Measurements from ENCODE around the gene DMRT1.

DNA sequence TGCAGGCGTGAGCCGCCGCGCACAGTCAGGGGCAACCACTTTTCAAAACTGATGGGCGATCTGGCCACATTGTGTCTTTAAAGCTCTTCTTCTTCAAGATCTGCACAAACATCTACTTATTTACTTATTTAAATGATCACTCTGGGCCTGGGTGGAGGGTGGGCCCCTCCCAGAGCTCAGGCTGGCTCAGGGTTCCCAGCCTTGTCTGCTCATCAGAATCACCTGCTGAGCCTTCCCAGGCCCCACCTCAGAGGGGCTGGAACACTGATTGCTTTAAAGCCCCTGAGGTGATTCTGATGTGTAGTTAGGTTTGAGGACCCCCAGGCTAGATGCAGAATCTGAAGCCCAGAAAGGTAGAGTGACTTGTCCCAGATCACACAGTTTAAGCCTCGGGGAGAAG lies 45.6 kb upstream of the DMRT1 start:
- TF ChIP-seq, protein P1, sequence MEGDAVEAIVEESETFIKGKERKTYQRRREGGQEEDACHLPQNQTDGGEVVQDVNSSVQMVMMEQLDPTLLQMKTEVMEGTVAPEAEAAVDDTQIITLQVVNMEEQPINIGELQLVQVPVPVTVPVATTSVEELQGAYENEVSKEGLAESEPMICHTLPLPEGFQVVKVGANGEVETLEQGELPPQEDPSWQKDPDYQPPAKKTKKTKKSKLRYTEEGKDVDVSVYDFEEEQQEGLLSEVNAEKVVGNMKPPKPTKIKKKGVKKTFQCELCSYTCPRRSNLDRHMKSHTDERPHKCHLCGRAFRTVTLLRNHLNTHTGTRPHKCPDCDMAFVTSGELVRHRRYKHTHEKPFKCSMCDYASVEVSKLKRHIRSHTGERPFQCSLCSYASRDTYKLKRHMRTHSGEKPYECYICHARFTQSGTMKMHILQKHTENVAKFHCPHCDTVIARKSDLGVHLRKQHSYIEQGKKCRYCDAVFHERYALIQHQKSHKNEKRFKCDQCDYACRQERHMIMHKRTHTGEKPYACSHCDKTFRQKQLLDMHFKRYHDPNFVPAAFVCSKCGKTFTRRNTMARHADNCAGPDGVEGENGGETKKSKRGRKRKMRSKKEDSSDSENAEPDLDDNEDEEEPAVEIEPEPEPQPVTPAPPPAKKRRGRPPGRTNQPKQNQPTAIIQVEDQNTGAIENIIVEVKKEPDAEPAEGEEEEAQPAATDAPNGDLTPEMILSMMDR (IDR thresholded peaks at IDR 0.05) = no peak
- TF ChIP-seq EZH2 (IDR thresholded peaks at IDR 0.05) (no peak), EZH2phosphoT487 (IDR thresholded peaks at IDR 0.05) (no peak)

Measured in neural progenitor cell (in vitro differentiated cells).